Pancreas (tissue), 10 donors: Measurements from ENCODE around the gene AGAP9. TPM values are rescaled to one million over a fixed set of nuclear protein-coding genes. Genes with fewer than 3 reads are reported as not detected.

Experiments
- ATAC-seq, 4 donors: fragments of 200-7000 bp; cut with Tn5 transposase; one replicate each; pipeline versions ENCODE4 v1.8.0 to v1.9.1; 2020; ENCODE audit warnings: mild to moderate bottlenecking in 4 of 4, moderate library complexity in 4 of 4
- DNase-seq, 6 donors: peaks; one replicate each; pipeline ENCODE4 v3.0.0-alpha.2; 2020
- FAIRE-seq: peaks from 2 replicates; lab custom pipeline; 2012; peaks lifted over from hg19 to GRCh38; lab: Jason Lieb, UNC
- H3K27ac ChIP-seq, 4 donors: fragments of 200-600 bp; sonication (generic); 1 replicate in 3 of 4; 2 replicates in 1 of 4; pipeline versions ENCODE4 v1.5.0 to v1.8.0; 2020
- H3K27me3 ChIP-seq, 4 donors: fragments of 200-600 bp; one replicate each; pipeline ENCODE4 v1.8.0; 2021
- H3K36me3 ChIP-seq, 3 donors: fragments of 200-600 bp; sonication (generic) in 1 of 3; one replicate each; pipeline versions ENCODE4 v1.5.0 to v1.8.0; 2020 to 2021
- H3K4me1 ChIP-seq, 3 donors: fragments of 200-600 bp; one replicate each; pipeline ENCODE4 v1.8.0; 2021
- H3K4me3 ChIP-seq, 4 donors: fragments of 200-600 bp; sonication (generic) in 2 of 4; one replicate each; pipeline versions ENCODE4 v1.5.0 to v1.8.0; 2020 to 2021
- H3K9me3 ChIP-seq, 4 donors: fragments of 200-600 bp; one replicate each; pipeline ENCODE4 v1.8.0; 2021
- WGBS, 2 donors: extraction: QIAGEN DNeasy Blood & Tissue Kit; methylation state at CpG; one replicate each; pipeline ENCODE4 v1.1.7; 2013; 5-methylcytosine and 5-hydroxymethylcytosine counted together
- intact Hi-C, 3 donors: fragments of 100-400 bp; cut with DNase I; formaldehyde crosslinking; loops; one replicate each; pipeline versions ENCODE4 v1.11.1 to v1.14.2; 2022
- polyA plus RNA-seq, 2 donors: library from polyadenylated mRNA; stranded (reverse); fragments of 200-250 nt; gene quantifications; one replicate each; pipeline ENCODE4 v1.2.3, GENCODE V29; 2013
- total RNA-seq, 6 donors: library from RNA; stranded (reverse); fragmentation: NEBNext Ultra II Directional in 4 of 6; extraction: Animal tissue kit (Norgen Biotek cat#: 25700) in 4 of 6; gene quantifications; one replicate each; pipeline versions ENCODE4 v1.2.1 to v1.2.4, GENCODE V29; 2021 to 2023
- TF ChIP-seq, protein P1 (sequence below), 4 donors: fragments of 200-600 bp; sonication (generic) in 3 of 4; IDR thresholded peaks; one replicate each; pipeline versions ENCODE4 v1.5.0 to v1.8.0; 2021; ENCODE audit warnings: antibody characterized with exemption in 4 of 4
- donor health status: healthy with polysubstance abuse.
- donor health status: DM: no; HTN: no; CAD: no; lungs with moderate emphysema.
- donor health status: DM: no; HTN: no; CAD: no.
- donor health status: control.
- donor health status: control.
- donor health status: Bipolar disorder and iron deficiency.
- donor health status: DM: yes; HTN: yes; CAD: no.
- donor health status: DM: no; HTN: no; CAD: no.
- donor health status: DM: no; HTN: no; CAD: no.
- donor health status: DM: yes; HTN: yes; CAD: no.

Gene AGAP9
- total and polyA plus RNA-seq, 8 donors = 3.8 to 35.7 (median 8.6) TPM

DNA sequence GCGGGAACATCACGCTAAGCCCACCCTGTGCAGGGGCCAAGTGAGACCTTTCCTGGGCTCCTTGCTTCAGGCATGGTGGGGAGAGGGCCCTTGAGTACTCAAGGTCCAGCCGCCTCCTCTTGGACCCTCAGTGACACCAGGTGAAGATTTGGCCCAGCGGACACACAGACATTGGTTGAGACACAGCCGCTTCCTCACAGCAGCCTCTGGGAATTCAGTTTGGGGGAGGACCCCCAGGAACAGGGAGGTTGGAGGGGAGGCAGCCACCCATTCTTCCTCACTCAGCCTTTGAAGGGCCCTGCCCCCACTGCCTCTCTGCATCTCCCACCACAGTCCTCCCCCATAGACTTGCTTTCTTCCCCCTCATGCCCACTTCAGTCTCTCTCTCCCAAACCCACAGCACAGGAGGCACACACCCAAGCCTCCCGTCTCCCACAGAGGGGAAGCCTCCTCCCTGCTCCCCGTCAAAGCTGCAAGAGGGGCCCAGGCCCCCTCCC is 71.4 kb downstream of the AGAP9 start:
- FAIRE-seq = no peak
- 89 to 90% methylated on average over 7 of the region's 7 CpGs for WGBS, 2 donors
- intact Hi-C loops = no loop called here
- H3K4me1 ChIP-seq = no peaks in the 10 kb centered on the region
- H3K27me3 ChIP-seq = no peaks in the 10 kb centered on the region
- no peak overlapping the region for H3K27ac ChIP-seq
- H3K4me3 ChIP-seq = no peak overlapping the region
- H3K36me3 ChIP-seq = no peaks in the 10 kb centered on the region
- H3K9me3 ChIP-seq = no peaks in the 10 kb centered on the region
- no peak for DNase-seq
- TF ChIP-seq, protein P1, sequence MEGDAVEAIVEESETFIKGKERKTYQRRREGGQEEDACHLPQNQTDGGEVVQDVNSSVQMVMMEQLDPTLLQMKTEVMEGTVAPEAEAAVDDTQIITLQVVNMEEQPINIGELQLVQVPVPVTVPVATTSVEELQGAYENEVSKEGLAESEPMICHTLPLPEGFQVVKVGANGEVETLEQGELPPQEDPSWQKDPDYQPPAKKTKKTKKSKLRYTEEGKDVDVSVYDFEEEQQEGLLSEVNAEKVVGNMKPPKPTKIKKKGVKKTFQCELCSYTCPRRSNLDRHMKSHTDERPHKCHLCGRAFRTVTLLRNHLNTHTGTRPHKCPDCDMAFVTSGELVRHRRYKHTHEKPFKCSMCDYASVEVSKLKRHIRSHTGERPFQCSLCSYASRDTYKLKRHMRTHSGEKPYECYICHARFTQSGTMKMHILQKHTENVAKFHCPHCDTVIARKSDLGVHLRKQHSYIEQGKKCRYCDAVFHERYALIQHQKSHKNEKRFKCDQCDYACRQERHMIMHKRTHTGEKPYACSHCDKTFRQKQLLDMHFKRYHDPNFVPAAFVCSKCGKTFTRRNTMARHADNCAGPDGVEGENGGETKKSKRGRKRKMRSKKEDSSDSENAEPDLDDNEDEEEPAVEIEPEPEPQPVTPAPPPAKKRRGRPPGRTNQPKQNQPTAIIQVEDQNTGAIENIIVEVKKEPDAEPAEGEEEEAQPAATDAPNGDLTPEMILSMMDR (IDR thresholded peaks at IDR 0.05) = no peak
- no peak for ATAC-seq

Other genes starting within 250 kb of the AGAP9 start
- 10 to 100 TPM in 4 of 6 donors, 1 to 10 TPM in 2; 2.5 to 13.7 (median 12.3) TPM for gene GDF10, start 223.4 kb downstream of the AGAP9 start, total RNA-seq
- gene GDF10, start 223.4 kb downstream of the AGAP9 start, polyA plus RNA-seq = 1 to 10 TPM; 2.0 to 4.5 TPM
- not detected for gene GDF2, start 201.2 kb downstream of the AGAP9 start, total RNA-seq
- gene GDF2, start 201.2 kb downstream of the AGAP9 start, polyA plus RNA-seq = not detected
- not detected for gene RBP3, start 175.3 kb downstream of the AGAP9 start, total RNA-seq
- not detected for gene RBP3, start 175.3 kb downstream of the AGAP9 start, polyA plus RNA-seq
- under 1 TPM in 2 of 6 donors, not detected in 4; 0.09 to 0.16 TPM for gene ZNF488, start 139.3 kb downstream of the AGAP9 start, total RNA-seq
- not detected for gene ZNF488, start 139.3 kb downstream of the AGAP9 start, polyA plus RNA-seq
- under 1 TPM in 2 of 6 donors, not detected in 4; 0.15 to 0.84 TPM for gene ANXA8, start 39.5 kb downstream of the AGAP9 start, total RNA-seq
- 1 to 10 TPM in 1 of 2 donors, under 1 TPM in 1; 0.33 to 2.1 TPM for gene ANXA8, start 39.5 kb downstream of the AGAP9 start, polyA plus RNA-seq
- gene FAM25G, start 31.9 kb downstream of the AGAP9 start, total RNA-seq = not detected
- not detected for gene FAM25G, start 31.9 kb downstream of the AGAP9 start, polyA plus RNA-seq
- 10 to 100 TPM in 1 of 6 donors, 1 to 10 TPM in 5; 1.7 to 10.3 (median 3.9) TPM for gene SYT15B, start 240.0 kb upstream of the AGAP9 start, total RNA-seq
- gene SYT15B, start 240.0 kb upstream of the AGAP9 start, polyA plus RNA-seq = 1 to 10 TPM; 1.3 to 2.3 TPM